Gastroesophageal sphincter (tissue), 4 donors: ENCODE data around the gene SLC2A13. TPM values are rescaled to one million over a fixed set of nuclear protein-coding genes. Genes with fewer than 3 reads are reported as not detected.

ENCODE experiments used
- ATAC-seq: fragments of 150-250 bp; one replicate; pipeline ENCODE4 v1.9.1; 2016; ENCODE audit warnings: mild to moderate bottlenecking, moderate library complexity
- H3K27ac ChIP-seq, 4 donors: fragments of 200-600 bp; sonication (generic) in 3 of 4; 1 replicate in 3 of 4; 2 replicates in 1 of 4; pipeline ENCODE4 v1.5.1; 2016 to 2019
- H3K27me3 ChIP-seq: fragments of 200-600 bp; sonication (generic); one replicate; pipeline ENCODE4 v1.5.1; 2019
- H3K36me3 ChIP-seq, 2 donors: fragments of 200-600 bp; sonication (generic); one replicate each; pipeline ENCODE4 v1.5.1; 2019; ENCODE audit warnings: control low read depth in 1 of 2
- H3K4me1 ChIP-seq, 3 donors: fragments of 200-600 bp; sonication (generic); 1 replicate in 2 of 3; 2 replicates in 1 of 3; pipeline ENCODE4 v1.5.1; 2016 to 2019; ENCODE audit warnings: control low read depth in 2 of 3
- H3K4me3 ChIP-seq, 2 donors: fragments of 200-600 bp; sonication (generic); one replicate each; pipeline ENCODE4 v1.5.1; 2019; ENCODE audit warnings: mild to moderate bottlenecking in 1 of 2, moderate library complexity in 1 of 2
- H3K9me3 ChIP-seq, 3 donors: fragments of 200-600 bp; sonication (generic); one replicate each; pipeline ENCODE4 v1.5.1; 2017 to 2019; ENCODE audit warnings: control low read depth in 2 of 3
- EP300 ChIP-seq: sonication (generic); formaldehyde crosslinking; IDR thresholded peaks from one replicate; pipeline ENCODE4 v1.6.1; 2017; ENCODE audit warnings: antibody characterized with exemption, mild to moderate bottlenecking
- POLR2A ChIP-seq, 2 donors: fragments of 450-650 bp; IDR thresholded peaks; one replicate each; pipeline ENCODE4 v1.6.1; 2017; ENCODE audit warnings: antibody characterized with exemption in 2 of 2, mild to moderate bottlenecking in 2 of 2, moderate library complexity in 1 of 2
- POLR2AphosphoS5 ChIP-seq: sonication (generic); formaldehyde crosslinking; IDR thresholded peaks from one replicate; pipeline ENCODE4 v1.6.1; 2017; ENCODE audit warnings: antibody characterized with exemption
- WGBS, 2 donors: methylation state at CpG; one replicate each; pipeline ENCODE4 v1.1.5; 2018; ENCODE audit warnings: low coverage in 1 of 2; 5-methylcytosine and 5-hydroxymethylcytosine counted together
- total RNA-seq, 4 donors: library from RNA; depleted of rRNA; stranded (reverse); fragments of >200 nt; gene quantifications; one replicate each; pipeline ENCODE4 v1.1.0, GENCODE V29; 2016
- TF ChIP-seq, protein P1 (sequence below), 4 experiments: fragments of 200-600 bp in 2 of 4; fragments of 450-650 bp in 2 of 4; sonication (generic) in 1 of 4; IDR thresholded peaks; one replicate each; pipeline ENCODE4 v1.5.1; 2017 to 2019; ENCODE audit warnings: antibody characterized with exemption in 4 of 4, mild to moderate bottlenecking in 2 of 4, moderate library complexity in 2 of 4

The SLC2A13 gene
- total RNA-seq, 4 donors from 2014 or later, result 20.4 to 38.3 (median 22.3) TPM

GRCh38 chr12:40022850-40023249, 83.0 kb downstream of the SLC2A13 start:
- peaks cover 0 to 7% of the 10 kb centered on the region in 2 donors for H3K36me3 ChIP-seq
- TF ChIP-seq POLR2AphosphoS5 (no peak), POLR2A (IDR thresholded peaks at IDR 0.05) (no peak), EP300 (no peak)
- TF ChIP-seq, protein P1, sequence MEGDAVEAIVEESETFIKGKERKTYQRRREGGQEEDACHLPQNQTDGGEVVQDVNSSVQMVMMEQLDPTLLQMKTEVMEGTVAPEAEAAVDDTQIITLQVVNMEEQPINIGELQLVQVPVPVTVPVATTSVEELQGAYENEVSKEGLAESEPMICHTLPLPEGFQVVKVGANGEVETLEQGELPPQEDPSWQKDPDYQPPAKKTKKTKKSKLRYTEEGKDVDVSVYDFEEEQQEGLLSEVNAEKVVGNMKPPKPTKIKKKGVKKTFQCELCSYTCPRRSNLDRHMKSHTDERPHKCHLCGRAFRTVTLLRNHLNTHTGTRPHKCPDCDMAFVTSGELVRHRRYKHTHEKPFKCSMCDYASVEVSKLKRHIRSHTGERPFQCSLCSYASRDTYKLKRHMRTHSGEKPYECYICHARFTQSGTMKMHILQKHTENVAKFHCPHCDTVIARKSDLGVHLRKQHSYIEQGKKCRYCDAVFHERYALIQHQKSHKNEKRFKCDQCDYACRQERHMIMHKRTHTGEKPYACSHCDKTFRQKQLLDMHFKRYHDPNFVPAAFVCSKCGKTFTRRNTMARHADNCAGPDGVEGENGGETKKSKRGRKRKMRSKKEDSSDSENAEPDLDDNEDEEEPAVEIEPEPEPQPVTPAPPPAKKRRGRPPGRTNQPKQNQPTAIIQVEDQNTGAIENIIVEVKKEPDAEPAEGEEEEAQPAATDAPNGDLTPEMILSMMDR (IDR thresholded peaks at IDR 0.05), result no peak
- no peak overlapping the region for H3K27ac ChIP-seq
- H3K4me1 ChIP-seq, result peaks cover 0 to 5% (median 0%) of the 10 kb centered on the region in 3 donors
- H3K9me3 ChIP-seq, result no peaks in the 10 kb centered on the region
- ATAC-seq, result no peak
- no peaks in the 10 kb centered on the region for H3K27me3 ChIP-seq
- H3K4me3 ChIP-seq, result no peak overlapping the region

GRCh38 chr12:40020261-40020691, 85.6 kb downstream of the SLC2A13 start:
- ATAC-seq, result no peak
- 93 to 98% methylated on average over 4 of the region's 4 CpGs for WGBS, 2 donors

DNA sequence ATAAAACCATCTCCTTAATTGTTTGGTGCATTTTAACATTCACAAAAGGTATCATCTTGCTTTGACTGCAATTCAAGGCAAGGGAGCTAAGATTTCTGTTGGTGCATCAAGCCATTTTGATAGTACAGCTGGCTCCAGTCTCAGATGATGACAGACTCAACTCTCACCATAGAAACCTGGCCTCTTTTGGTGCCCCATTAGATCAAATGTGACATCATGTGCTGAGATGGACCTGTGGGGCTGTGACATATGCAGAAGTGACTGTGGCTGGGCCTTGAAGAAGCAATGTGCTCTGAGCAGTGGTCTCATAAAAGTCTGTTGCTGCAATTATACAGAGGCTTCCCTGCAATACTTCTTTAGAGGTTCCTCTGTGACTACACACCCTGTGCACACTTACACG, 88.4 kb downstream of the SLC2A13 start:
- 80% methylated on average over 1 of the region's 1 CpG; no CpG with 5 or more reads in 1 of the 2 donors for WGBS, 2 donors
- TF ChIP-seq EP300, result no peak
- TF ChIP-seq POLR2AphosphoS5, result no peak
- no peak for TF ChIP-seq POLR2A (IDR thresholded peaks at IDR 0.05)
- TF ChIP-seq, protein P1 (IDR thresholded peaks at IDR 0.05), result no peak
- Histone ChIP-seq H3K4me3 (no peak overlapping the region), H3K27me3 (no peaks in the 10 kb centered on the region), H3K36me3 (no peaks in the 10 kb centered on the region), H3K4me1 (peaks cover 0 to 7% (median 0%) of the 10 kb centered on the region in 3 donors), H3K9me3 (no peaks in the 10 kb centered on the region), H3K27ac (no peak overlapping the region)
- ATAC-seq, result no peak

More at GRCh38 chr12:40020261-40020691, 85.6 kb downstream of the SLC2A13 start:
- TF ChIP-seq, protein P1 (IDR thresholded peaks at IDR 0.05), result no peak
- TF ChIP-seq POLR2A (IDR thresholded peaks at IDR 0.05), result no peak
- TF ChIP-seq EP300, result no peak
- TF ChIP-seq POLR2AphosphoS5, result no peak
- H3K27ac ChIP-seq, result no peak overlapping the region
- H3K9me3 ChIP-seq, result no peaks in the 10 kb centered on the region
- no peaks in the 10 kb centered on the region for H3K36me3 ChIP-seq
- H3K27me3 ChIP-seq, result no peaks in the 10 kb centered on the region
- peaks cover 0 to 5% (median 0%) of the 10 kb centered on the region in 3 donors for H3K4me1 ChIP-seq
- H3K4me3 ChIP-seq, result no peak overlapping the region

DNA sequence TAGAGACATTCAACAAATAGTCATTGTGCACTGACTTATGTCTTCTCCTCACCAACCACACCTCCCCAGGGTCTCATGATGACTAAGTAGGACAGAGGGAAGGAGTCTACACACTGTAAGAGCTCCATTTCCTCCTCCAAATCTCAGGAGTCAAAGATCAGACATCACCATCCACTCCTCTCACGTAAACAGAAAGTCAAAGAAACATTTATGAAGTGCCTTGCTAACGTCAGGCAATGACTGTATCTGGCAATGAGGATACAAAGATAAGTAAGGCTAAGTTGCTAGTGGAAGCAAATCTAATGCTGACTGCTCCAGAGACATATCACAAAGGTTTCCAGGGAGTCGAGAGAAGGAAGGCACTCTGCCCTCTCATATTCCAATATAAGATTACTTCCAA, 88.9 kb downstream of the SLC2A13 start:
- WGBS, 2 donors, result 34 to 81% methylated on average over 3 of the region's 3 CpGs
- no peak overlapping the region for H3K27ac ChIP-seq
- H3K27me3 ChIP-seq, result no peaks in the 10 kb centered on the region

DNA sequence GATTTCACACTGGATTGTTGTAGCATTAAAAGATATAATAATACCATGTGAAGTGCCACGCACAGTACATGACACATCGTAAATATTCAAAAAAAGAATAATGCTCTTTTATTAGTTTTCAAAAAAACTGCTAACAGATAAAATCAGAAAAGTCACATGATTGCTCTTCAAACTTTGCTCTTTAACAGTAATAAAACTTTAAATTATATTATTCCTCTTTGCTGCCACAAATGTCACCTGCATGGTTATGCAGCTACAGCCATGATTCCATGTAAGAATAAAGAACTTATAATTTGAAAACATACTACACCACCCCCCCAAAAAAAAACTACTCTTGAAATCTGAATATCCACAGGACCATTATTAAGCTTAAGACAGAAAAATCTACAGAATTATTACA, 90.0 kb downstream of the SLC2A13 start:
- ATAC-seq, result no peak

More for the DNA sequence above, 88.9 kb downstream of the SLC2A13 start:
- Histone ChIP-seq H3K9me3 (no peaks in the 10 kb centered on the region), H3K4me1 (peaks cover 0 to 11% (median 0%) of the 10 kb centered on the region in 3 donors), H3K36me3 (no peaks in the 10 kb centered on the region), H3K4me3 (no peak overlapping the region)
- no peak for ATAC-seq
- TF ChIP-seq EP300, result no peak
- TF ChIP-seq POLR2A (IDR thresholded peaks at IDR 0.05), result no peak
- TF ChIP-seq, protein P1 (IDR thresholded peaks at IDR 0.05), result no peak
- TF ChIP-seq POLR2AphosphoS5, result no peak

More for the DNA sequence above, 90.0 kb downstream of the SLC2A13 start:
- H3K4me3 ChIP-seq, result no peak overlapping the region
- no peaks in the 10 kb centered on the region for H3K27me3 ChIP-seq
- WGBS, 2 donors, result 92 to 100% methylated on average over 2 of the region's 2 CpGs
- H3K36me3 ChIP-seq, result no peaks in the 10 kb centered on the region
- H3K4me1 ChIP-seq, result peaks cover 0 to 22% (median 4%) of the 10 kb centered on the region in 3 donors
- no peaks in the 10 kb centered on the region for H3K9me3 ChIP-seq
- TF ChIP-seq POLR2AphosphoS5, result no peak
- TF ChIP-seq POLR2A (IDR thresholded peaks at IDR 0.05), result no peak
- no peak for TF ChIP-seq EP300
- TF ChIP-seq, protein P1 (IDR thresholded peaks at IDR 0.05), result no peak
- no peak overlapping the region for H3K27ac ChIP-seq
